H9 (cell line): ENCODE data around the gene ANKRD39. TPM values are rescaled to one million over a fixed set of nuclear protein-coding genes. Genes with fewer than 3 reads are reported as not detected.
"Not testable (repeated sequence)": the region's sequence is repeated elsewhere in the genome, so short reads cannot be mapped to it uniquely, and the experiment has no call there.

ENCODE experiments used
- DNase-seq: peaks from one replicate; pipeline ENCODE4 v3.0.0-alpha.2; 2017
- H2AFZ ChIP-seq: one replicate; pipeline ENCODE4 v1.6.1; 2013; ENCODE audit warnings: mild to moderate bottlenecking, low read length, control low read depth, moderate library complexity
- H2AK5ac ChIP-seq: 2 replicates; pipeline ENCODE4 v1.6.1; 2013; ENCODE audit warnings: low read length, control low read depth, mixed read lengths; ENCODE audit not compliant: insufficient read length
- H2BK120ac ChIP-seq: one replicate; pipeline ENCODE4 v1.6.1; 2013; ENCODE audit warnings: low read depth, mild to moderate bottlenecking, low read length, control low read depth, inconsistent platforms; ENCODE audit not compliant: poor library complexity, severe bottlenecking
- H2BK12ac ChIP-seq: 2 replicates; pipeline ENCODE4 v1.6.1; 2013; ENCODE audit warnings: low read length, control low read depth, mixed read lengths, low read depth; ENCODE audit not compliant: insufficient read length
- H2BK15ac ChIP-seq: 2 replicates; pipeline ENCODE4 v1.6.1; 2013; ENCODE audit warnings: low read depth, low read length, control low read depth
- H2BK20ac ChIP-seq: one replicate; pipeline ENCODE4 v1.6.1; 2013; ENCODE audit warnings: low read depth, mild to moderate bottlenecking, low read length, control low read depth, inconsistent platforms; ENCODE audit not compliant: poor library complexity, severe bottlenecking
- H2BK5ac ChIP-seq: 2 replicates; pipeline ENCODE4 v1.6.1; 2013; ENCODE audit warnings: low read length, control low read depth, mixed read lengths; ENCODE audit not compliant: insufficient read length
- H3K14ac ChIP-seq: 2 replicates; pipeline ENCODE4 v1.6.1; 2013; ENCODE audit warnings: low read length, control low read depth; ENCODE audit not compliant: insufficient read depth
- H3K18ac ChIP-seq: 2 replicates; pipeline ENCODE4 v1.6.1; 2013; ENCODE audit warnings: low read depth, mild to moderate bottlenecking, mixed read lengths, low read length, control low read depth; ENCODE audit not compliant: insufficient read length
- H3K23ac ChIP-seq: 2 replicates; pipeline ENCODE4 v1.6.1; 2013; ENCODE audit warnings: low read length, control low read depth, mixed read lengths, low read depth; ENCODE audit not compliant: insufficient read length
- H3K23me2 ChIP-seq: 2 replicates; pipeline ENCODE4 v1.6.1; 2013; ENCODE audit warnings: low read depth, mild to moderate bottlenecking, mixed read lengths, low read length, control low read depth; ENCODE audit not compliant: insufficient read length, poor library complexity, severe bottlenecking
- H3K27ac ChIP-seq: 2 replicates; pipeline ENCODE4 v1.5.1; 2013; ENCODE audit warnings: low read length, control low read depth, mixed read lengths, low read depth; ENCODE audit not compliant: insufficient read length
- H3K27me3 ChIP-seq: 2 replicates; pipeline ENCODE4 v1.6.1; 2013; ENCODE audit warnings: low read length, control low read depth, inconsistent platforms; ENCODE audit not compliant: insufficient read depth
- H3K4ac ChIP-seq: 2 replicates; pipeline ENCODE4 v1.6.1; 2013; ENCODE audit warnings: low read depth, mild to moderate bottlenecking, control low read depth, inconsistent platforms, low read length, moderate library complexity
- H3K4me1 ChIP-seq: 2 replicates; pipeline ENCODE4 v1.6.1; 2013; ENCODE audit warnings: low read length, control low read depth, inconsistent platforms; ENCODE audit not compliant: insufficient read depth
- H3K4me2 ChIP-seq: 2 replicates; pipeline ENCODE4 v1.6.1; 2013; ENCODE audit warnings: low read length, control low read depth, mixed read lengths; ENCODE audit not compliant: insufficient read length, insufficient read depth
- H3K56ac ChIP-seq: 2 replicates; pipeline ENCODE4 v1.6.1; 2013; ENCODE audit warnings: low read depth, mild to moderate bottlenecking, mixed read lengths, low read length, control low read depth; ENCODE audit not compliant: insufficient read length
- H3K79me1 ChIP-seq: 2 replicates; pipeline ENCODE4 v1.6.1; 2013; ENCODE audit warnings: low read depth, mild to moderate bottlenecking, moderate library complexity, low read length, control low read depth, inconsistent platforms; ENCODE audit not compliant: insufficient read depth, poor library complexity, severe bottlenecking
- H3K79me2 ChIP-seq: 2 replicates; pipeline ENCODE4 v1.6.1; 2013; ENCODE audit warnings: low read length, control low read depth, inconsistent platforms; ENCODE audit not compliant: insufficient read depth
- H3K9ac ChIP-seq: 2 replicates; pipeline ENCODE4 v1.6.1; 2013; ENCODE audit warnings: low read length, control low read depth, mixed read lengths; ENCODE audit not compliant: insufficient read length; ENCODE audit errors: extremely low read depth
- H3K9me3 ChIP-seq: one replicate; pipeline ENCODE4 v1.6.1; 2013; ENCODE audit warnings: low read depth, low read length, inconsistent platforms; ENCODE audit not compliant: control insufficient read depth
- H3T11ph ChIP-seq: one replicate; pipeline ENCODE4 v1.6.1; 2013; ENCODE audit warnings: mild to moderate bottlenecking, low read length, control low read depth, inconsistent platforms
- H4K20me1 ChIP-seq: one replicate; pipeline ENCODE4 v1.6.1; 2013; ENCODE audit not compliant: control insufficient read depth, insufficient read length, insufficient read depth
- H4K5ac ChIP-seq: 2 replicates; pipeline ENCODE4 v1.6.1; 2013; ENCODE audit warnings: low read depth, mild to moderate bottlenecking, mixed read lengths, low read length, control low read depth; ENCODE audit not compliant: insufficient read length
- H4K8ac ChIP-seq: replicated peaks from 2 replicates; pipeline ENCODE4 v1.6.1; 2013; ENCODE audit warnings: low read length, control low read depth, mixed read lengths, low read depth; ENCODE audit not compliant: insufficient read length
- H4K91ac ChIP-seq: 2 replicates; pipeline ENCODE4 v1.6.1; 2013; ENCODE audit warnings: low read depth, mild to moderate bottlenecking, moderate library complexity, mixed read lengths, low read length, control low read depth; ENCODE audit not compliant: insufficient read length
- H3K27ac Mint-ChIP-seq, 3 experiments: 2 replicates in 2 of 3; 3 replicates in 1 of 3; pipeline ENCODE4 v1.8.0; 2020 to 2021; ENCODE audit warnings: mixed read lengths in 3 of 3, mild to moderate bottlenecking in 1 of 3, moderate library complexity in 1 of 3
- H3K27me3 Mint-ChIP-seq: 2 replicates; pipeline ENCODE4 v1.8.0; 2021; ENCODE audit warnings: low read depth, mild to moderate bottlenecking, moderate library complexity, mixed read lengths
- H3K36me3 Mint-ChIP-seq, 3 experiments: 2 replicates in 2 of 3; 3 replicates in 1 of 3; pipeline ENCODE4 v1.8.0; 2020 to 2021; ENCODE audit warnings: low read depth in 3 of 3, mixed read lengths in 3 of 3; ENCODE audit not compliant: insufficient read depth in 1 of 3
- H3K4me1 Mint-ChIP-seq, 2 experiments: 2 replicates each; pipeline ENCODE4 v1.8.0; 2020; ENCODE audit warnings: mixed read lengths in 2 of 2
- H3K4me3 Mint-ChIP-seq, 2 experiments: 2 replicates in 1 of 2; 3 replicates in 1 of 2; pipeline ENCODE4 v1.8.0; 2020 to 2021; ENCODE audit warnings: mild to moderate bottlenecking in 2 of 2, mixed read lengths in 2 of 2, moderate library complexity in 1 of 2
- H3K9me3 Mint-ChIP-seq, 2 experiments: 2 replicates in 1 of 2; 3 replicates in 1 of 2; pipeline ENCODE4 v1.8.0; 2020; ENCODE audit warnings: mild to moderate bottlenecking in 2 of 2, mixed read lengths in 2 of 2, moderate library complexity in 1 of 2
- WGBS: extraction: QIAGEN DNeasy Blood & Tissue Kit; methylation state at CpG from one replicate; pipeline ENCODE4 v1.1.7; 2013; ENCODE audit warnings: missing lambda C conversion rate, low lambda C conversion rate, mixed read lengths; ENCODE audit not compliant: insufficient read length; ENCODE audit errors: extremely low coverage; 5-methylcytosine and 5-hydroxymethylcytosine counted together
- total RNA-seq: library from RNA; stranded (reverse); gene quantifications from 2 replicates; pipeline ENCODE4 v1.2.1, GENCODE V29; 2021
- TF ChIP-seq, protein P1 (sequence below): fragments of 200-600 bp; sonication (generic); conservative IDR thresholded peaks from 3 replicates; pipeline ENCODE4 v1.8.0; 2021; ENCODE audit warnings: antibody characterized with exemption, mild to moderate bottlenecking

The ANKRD39 gene
- total RNA-seq, 1 experiment from 2014 or later = 13.0 TPM

DNA sequence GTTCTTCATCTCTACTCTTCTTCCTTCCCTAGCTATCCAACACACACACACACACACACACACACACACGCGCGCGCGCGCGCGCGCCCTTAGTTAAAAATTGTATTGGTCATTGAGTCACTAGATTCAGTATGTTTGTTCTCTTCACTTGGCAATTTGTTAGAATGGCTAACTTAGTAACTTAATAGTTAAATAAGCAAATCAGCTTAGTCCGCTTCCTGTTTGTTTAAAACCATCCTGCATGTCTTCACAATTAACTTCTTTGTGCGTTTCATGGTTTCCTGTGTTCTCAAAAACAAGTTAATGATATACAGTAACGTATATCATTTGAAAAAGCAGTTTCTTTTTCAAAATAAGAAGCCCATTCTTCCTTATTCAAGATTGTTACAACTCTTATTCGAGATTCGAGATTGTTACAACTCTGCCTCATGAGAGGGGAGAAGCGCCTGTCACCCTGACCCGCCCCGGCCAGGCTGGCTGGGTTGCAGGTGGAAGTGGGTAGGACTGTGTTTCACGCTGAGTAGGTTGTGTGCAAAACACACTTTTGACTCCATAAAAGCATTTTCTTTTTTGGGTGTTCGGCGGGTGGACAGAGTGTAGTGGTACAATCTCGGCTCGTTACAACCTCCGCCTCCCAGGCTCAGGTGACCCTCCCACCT lies 51.2 kb downstream of the ANKRD39 start:
- no peak overlapping the region for H2AFZ ChIP-seq
- no peak overlapping the region for H3K56ac ChIP-seq
- H3T11ph ChIP-seq = no peak overlapping the region
- H3K9ac ChIP-seq = no peak overlapping the region
- H3K4me1 ChIP-seq = no peaks in the 10 kb centered on the region
- H2BK15ac ChIP-seq = no peak overlapping the region
- no CpG with 5 or more reads among the region's 23 CpGs for WGBS
- no peaks in the 10 kb centered on the region for H4K20me1 ChIP-seq
- peaks cover 8 to 11% (median 9%) of the 10 kb centered on the region in 3 experiments for H3K36me3 Mint-ChIP-seq
- no peak overlapping the region for H2AK5ac ChIP-seq
- H3K4ac ChIP-seq = no peak overlapping the region
- TF ChIP-seq, protein P1, sequence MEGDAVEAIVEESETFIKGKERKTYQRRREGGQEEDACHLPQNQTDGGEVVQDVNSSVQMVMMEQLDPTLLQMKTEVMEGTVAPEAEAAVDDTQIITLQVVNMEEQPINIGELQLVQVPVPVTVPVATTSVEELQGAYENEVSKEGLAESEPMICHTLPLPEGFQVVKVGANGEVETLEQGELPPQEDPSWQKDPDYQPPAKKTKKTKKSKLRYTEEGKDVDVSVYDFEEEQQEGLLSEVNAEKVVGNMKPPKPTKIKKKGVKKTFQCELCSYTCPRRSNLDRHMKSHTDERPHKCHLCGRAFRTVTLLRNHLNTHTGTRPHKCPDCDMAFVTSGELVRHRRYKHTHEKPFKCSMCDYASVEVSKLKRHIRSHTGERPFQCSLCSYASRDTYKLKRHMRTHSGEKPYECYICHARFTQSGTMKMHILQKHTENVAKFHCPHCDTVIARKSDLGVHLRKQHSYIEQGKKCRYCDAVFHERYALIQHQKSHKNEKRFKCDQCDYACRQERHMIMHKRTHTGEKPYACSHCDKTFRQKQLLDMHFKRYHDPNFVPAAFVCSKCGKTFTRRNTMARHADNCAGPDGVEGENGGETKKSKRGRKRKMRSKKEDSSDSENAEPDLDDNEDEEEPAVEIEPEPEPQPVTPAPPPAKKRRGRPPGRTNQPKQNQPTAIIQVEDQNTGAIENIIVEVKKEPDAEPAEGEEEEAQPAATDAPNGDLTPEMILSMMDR = no peak
- H3K4me2 ChIP-seq = no peak overlapping the region
- H2BK20ac ChIP-seq = no peak overlapping the region
- H2BK12ac ChIP-seq = no peak overlapping the region
- H3K4me3 Mint-ChIP-seq = no peak overlapping the region
- H4K8ac ChIP-seq = no peak overlapping the region
- H3K9me3 ChIP-seq = no peaks in the 10 kb centered on the region
- no peak overlapping the region for H3K27ac ChIP-seq
- no peaks in the 10 kb centered on the region; the same call in 1 of the 2 replicates for H3K27me3 Mint-ChIP-seq
- no peak overlapping the region for H4K5ac ChIP-seq
- H3K9me3 Mint-ChIP-seq = peaks cover 0 to 4% of the 10 kb centered on the region in 2 experiments; a peak in 1 of 5 replicates
- H3K23ac ChIP-seq = no peak overlapping the region
- H2BK120ac ChIP-seq = no peak overlapping the region
- H3K18ac ChIP-seq = no peak overlapping the region
- no peak overlapping the region for H3K14ac ChIP-seq
- H3K79me2 ChIP-seq = no peaks in the 10 kb centered on the region
- H3K23me2 ChIP-seq = no peaks in the 10 kb centered on the region
- H3K27me3 ChIP-seq = no peaks in the 10 kb centered on the region
- no peak overlapping the region for H4K91ac ChIP-seq
- no peaks in the 10 kb centered on the region for H3K4me1 Mint-ChIP-seq
- H3K79me1 ChIP-seq = no peaks in the 10 kb centered on the region
- no peak for DNase-seq
- H2BK5ac ChIP-seq = no peak overlapping the region
- no peak overlapping the region for H3K27ac Mint-ChIP-seq

DNA sequence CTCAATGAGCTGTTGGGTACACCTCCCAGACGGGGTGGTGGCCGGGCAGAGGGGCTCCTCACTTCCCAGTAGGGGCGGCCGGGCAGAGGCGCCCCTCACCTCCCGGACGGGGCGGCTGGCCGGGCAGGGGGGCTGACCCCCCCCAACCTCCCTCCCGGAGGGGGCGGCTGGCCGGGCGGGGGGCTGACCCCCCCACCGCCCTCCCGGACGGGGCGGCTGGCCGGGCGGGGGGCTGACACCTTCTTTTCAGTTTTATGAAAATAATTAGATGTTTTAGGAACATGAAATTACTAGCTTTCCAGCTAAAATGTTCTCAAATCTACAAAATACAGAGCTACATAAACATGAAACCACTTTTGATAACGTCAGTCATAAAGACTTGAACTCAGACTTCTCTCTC lies 51.9 kb downstream of the ANKRD39 start:
- H2BK5ac ChIP-seq, H3K14ac ChIP-seq, H3K4me3 Mint-ChIP-seq, H3K23me2 ChIP-seq, H3K4me1 Mint-ChIP-seq, H2BK20ac ChIP-seq, H3K27ac ChIP-seq, H2BK120ac ChIP-seq, H3K9me3 ChIP-seq, H4K5ac ChIP-seq, H3K27ac Mint-ChIP-seq, H3K4me2 ChIP-seq, H3K9me3 Mint-ChIP-seq, H2AFZ ChIP-seq, H3K27me3 Mint-ChIP-seq, H3K27me3 ChIP-seq, DNase-seq, H4K8ac ChIP-seq, H3K18ac ChIP-seq, H3K4ac ChIP-seq, H3K79me1 ChIP-seq, H3K56ac ChIP-seq, H3K4me1 ChIP-seq, H3K9ac ChIP-seq, H3T11ph ChIP-seq, H4K91ac ChIP-seq, H3K23ac ChIP-seq, H2AK5ac ChIP-seq, H2BK12ac ChIP-seq, H2BK15ac ChIP-seq, H4K20me1 ChIP-seq, H3K79me2 ChIP-seq: not testable (repeated sequence)
- H3K36me3 Mint-ChIP-seq = peaks cover 8 to 11% (median 9%) of the 10 kb centered on the region in 3 experiments
- no CpG with 5 or more reads among the region's 20 CpGs for WGBS
